ENCODE measurements around the gene ZNF768.
"Not testable (repeated sequence)": the region's sequence is repeated elsewhere in the genome, so short reads cannot be mapped to it uniquely, and the experiment has no call there.

The ZNF768 gene

GRCh38 chr16:30503403-30504296 lies 22.7 kb downstream of the ZNF768 start:
- DNase-seq: no peak

- DNase-seq: no peak
Observed at GRCh38 chr16:30499284-30499683, 27.1 kb downstream of the ZNF768 start.

GRCh38 chr16:30494709-30495108 lies 31.7 kb downstream of the ZNF768 start:
- no peak for DNase-seq

- no peak for DNase-seq
Observed at GRCh38 chr16:30493941-30494488, 32.4 kb downstream of the ZNF768 start.

- DNase-seq: no peak
Observed at GRCh38 chr16:30491744-30492308, 34.5 kb downstream of the ZNF768 start.

- no peak for DNase-seq
Observed at GRCh38 chr16:30491229-30491628, 35.1 kb downstream of the ZNF768 start.

- DNase-seq: no peak
Observed at GRCh38 chr16:30490210-30490609, 36.2 kb downstream of the ZNF768 start.

GRCh38 chr16:30488764-30489605 lies 37.4 kb downstream of the ZNF768 start:
- DNase-seq: no peak

- no peak for DNase-seq
Observed at GRCh38 chr16:30485818-30486436, 40.4 kb downstream of the ZNF768 start.

- no peak for DNase-seq
Observed at GRCh38 chr16:30484887-30485286, 41.5 kb downstream of the ZNF768 start.

- DNase-seq: no peak
Observed at GRCh38 chr16:30482366-30482765, 44.0 kb downstream of the ZNF768 start.

- DNase-seq: no peak
Observed at GRCh38 chr16:30481381-30481780, 45.0 kb downstream of the ZNF768 start.

- DNase-seq: no peak
Observed at GRCh38 chr16:30478766-30479478, 47.4 kb downstream of the ZNF768 start.

- DNase-seq: not testable (repeated sequence)
Observed at GRCh38 chr16:30477773-30478172, 48.6 kb downstream of the ZNF768 start.

- no peak for DNase-seq
Observed at GRCh38 chr16:30476991-30477390, 49.4 kb downstream of the ZNF768 start.

- no peak for DNase-seq
Observed at GRCh38 chr16:30474684-30475083, 51.7 kb downstream of the ZNF768 start.

- no peak for DNase-seq
Observed at GRCh38 chr16:30474074-30474452, 52.3 kb downstream of the ZNF768 start.
